GM12873 (cell line): ENCODE measurements around the gene TMEM80.

ENCODE experiments used
- CTCF ChIP-seq: IDR thresholded peaks from 2 replicates; pipeline ENCODE4 v1.5.1; 2012; ENCODE audit warnings: low read depth, mild to moderate bottlenecking, moderate library complexity, low read length, control low read depth; ENCODE audit not compliant: insufficient read depth; ENCODE audit errors: missing control alignments

Gene TMEM80

GRCh38 chr11:687751-688150 is 7.9 kb upstream of the TMEM80 start:
- TF ChIP-seq CTCF = no peak

GRCh38 chr11:688681-689080 is 6.9 kb upstream of the TMEM80 start:
- TF ChIP-seq CTCF = no peak

GRCh38 chr11:689625-690024 is 6.0 kb upstream of the TMEM80 start:
- no peak for TF ChIP-seq CTCF

- TF ChIP-seq CTCF = no peak
These were observed 4.6 kb upstream of the TMEM80 start for GRCh38 chr11:690738-691633.

DNA sequence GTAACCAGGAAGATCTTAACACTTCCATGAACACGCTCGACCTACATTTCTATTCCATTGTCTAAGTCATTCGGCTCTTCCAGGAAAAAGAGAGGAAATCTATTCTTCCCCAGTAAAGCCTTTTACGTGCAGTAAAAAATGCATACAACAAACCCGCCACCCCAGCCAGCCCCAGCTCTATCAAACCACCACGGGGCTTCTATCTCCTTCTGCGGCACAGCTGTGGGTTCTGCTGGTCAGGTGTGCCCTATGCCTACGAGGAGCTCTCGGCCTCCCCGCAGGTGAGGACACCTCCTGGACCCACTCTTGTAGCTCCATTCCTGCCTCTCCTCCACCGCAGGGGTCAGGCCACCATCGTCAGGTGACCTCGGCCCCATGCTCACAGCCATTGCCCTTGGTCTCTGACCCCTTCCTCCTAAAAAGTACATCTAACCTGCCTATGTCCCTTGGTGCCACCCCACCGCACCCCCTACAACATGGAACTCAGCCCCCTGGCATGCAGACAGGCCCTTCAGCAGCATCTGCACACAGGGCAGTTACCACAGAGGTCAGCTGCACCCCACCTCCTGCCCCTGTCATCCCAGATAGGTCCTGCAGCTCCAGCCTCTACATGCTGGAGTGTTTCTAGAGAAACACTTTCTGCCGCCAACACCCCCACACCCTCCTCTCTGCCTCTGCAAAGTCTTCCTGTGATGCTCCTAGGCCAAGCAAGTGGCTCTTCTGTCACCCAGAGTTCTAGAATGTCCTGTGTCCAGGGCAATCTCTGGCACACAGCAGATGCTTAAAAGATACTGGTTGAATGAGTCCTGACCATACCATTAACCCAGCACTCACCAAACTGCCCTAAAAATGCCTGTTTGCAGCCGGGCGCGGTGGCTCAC is 3.7 kb upstream of the TMEM80 start:
- TF ChIP-seq CTCF = no peak

DNA sequence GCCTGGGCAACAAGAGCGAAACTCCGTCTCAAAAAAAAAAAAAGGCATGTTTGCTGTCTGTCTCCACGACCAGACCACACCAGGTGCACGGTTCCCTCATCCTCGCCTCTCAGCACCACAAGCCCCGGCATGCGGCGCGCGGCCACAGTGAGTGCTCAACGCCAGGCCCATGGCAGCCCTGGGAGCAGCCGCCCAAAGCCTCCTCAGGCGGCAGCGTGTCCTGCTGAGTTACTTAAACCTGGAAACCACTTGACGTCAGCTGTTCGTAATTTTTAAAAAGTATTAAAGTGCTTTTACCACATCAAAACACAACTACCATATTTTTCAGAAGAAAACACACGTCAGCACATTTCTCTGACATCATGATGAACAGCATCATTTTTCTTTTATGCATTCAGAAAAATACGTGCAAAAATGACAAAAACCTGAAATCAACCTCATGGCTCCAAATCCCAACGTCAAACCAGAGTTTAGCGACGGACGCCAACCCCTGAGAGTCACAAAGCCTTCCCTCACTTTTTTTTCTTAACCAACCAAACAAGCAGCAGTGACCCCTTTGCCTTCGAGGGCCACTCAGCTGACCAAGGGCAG is 2.7 kb upstream of the TMEM80 start:
- no peak for TF ChIP-seq CTCF

DNA sequence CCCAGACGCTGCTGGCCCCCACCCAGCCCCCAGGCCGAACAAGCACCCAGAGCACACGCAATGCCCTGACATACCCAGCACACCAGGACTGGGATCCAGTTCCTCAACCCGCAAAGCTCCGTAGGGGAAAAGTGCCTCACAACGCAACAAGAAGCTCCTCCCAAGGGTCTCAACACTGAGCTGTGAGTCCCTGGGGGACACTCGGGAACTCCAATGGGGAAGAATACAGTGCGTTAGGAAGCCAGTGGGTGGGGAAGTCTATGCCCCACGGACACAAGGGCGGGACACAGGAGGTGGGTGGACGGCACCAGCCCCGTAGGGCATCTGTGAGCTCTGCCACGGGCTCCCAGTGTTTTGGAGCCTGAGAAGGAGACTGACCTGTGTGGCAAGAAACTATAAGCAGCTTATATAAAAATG is 2.2 kb upstream of the TMEM80 start:
- TF ChIP-seq CTCF = no peak
